Activated naive CD8-positive, alpha-beta T cell treated with anti-CD3 and anti-CD28 coated beads, Interleukin-2, amount 50 U/mL, for 24 hours (primary cell): ENCODE data around the gene ROCK2.
A peak's percentile ranks its signal among the peaks of the same experiment; 100 is the strongest.

Source experiments
- ATAC-seq: fragments of 150-1000 bp; cut with Tn5 transposase; one replicate; pipeline ENCODE4 v1.10.0; 2021
- DNase-seq: peaks from one replicate; pipeline ENCODE4 v3.0.0; 2021
- H3K27ac Mint-ChIP-seq: one replicate; pipeline ENCODE4 v1.8.0; 2021; ENCODE audit warnings: mild to moderate bottlenecking, mixed read lengths
- H3K27me3 Mint-ChIP-seq: one replicate; pipeline ENCODE4 v1.8.0; 2021; ENCODE audit warnings: mixed read lengths
- H3K36me3 Mint-ChIP-seq: one replicate; pipeline ENCODE4 v1.8.0; 2021; ENCODE audit warnings: low read depth, mixed read lengths
- H3K4me1 Mint-ChIP-seq: one replicate; pipeline ENCODE4 v1.8.0; 2021; ENCODE audit warnings: mixed read lengths
- H3K4me3 Mint-ChIP-seq: one replicate; pipeline ENCODE4 v1.8.0; 2021; ENCODE audit warnings: mild to moderate bottlenecking, moderate library complexity, mixed read lengths
- H3K9me3 Mint-ChIP-seq: one replicate; pipeline ENCODE4 v1.8.0; 2021; ENCODE audit warnings: mixed read lengths

The ROCK2 gene

GRCh38 chr2:11375025-11375688 lies 30.7 kb upstream of the ROCK2 start:
- Mint-ChIP-seq H3K4me3 (no peak overlapping the region), H3K27ac (no peak overlapping the region), H3K27me3 (no peaks in the 10 kb centered on the region), H3K36me3 (no peaks in the 10 kb centered on the region), H3K9me3 (no peaks in the 10 kb centered on the region), H3K4me1 (no peaks in the 10 kb centered on the region)
- ATAC-seq, result no peak
- no peak for DNase-seq

DNA sequence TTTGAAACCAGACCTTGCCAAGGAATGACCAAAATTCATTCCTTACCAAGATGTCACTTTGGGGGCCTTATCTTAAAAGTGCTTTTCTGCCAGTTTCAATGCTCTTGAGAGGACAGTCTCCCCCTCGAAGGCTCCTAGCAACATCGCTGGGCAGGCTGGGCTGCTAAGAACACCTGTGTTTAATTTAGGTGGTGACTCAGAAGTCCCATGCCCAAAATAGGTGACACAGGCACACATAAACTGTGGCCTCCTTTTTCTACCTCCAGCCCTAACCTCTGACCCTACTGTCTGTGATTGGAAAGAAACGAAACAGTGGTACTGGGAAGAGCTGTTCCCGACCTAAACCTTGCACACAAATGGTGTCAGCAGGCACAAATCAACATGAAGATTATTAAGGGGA lies 28.7 kb upstream of the ROCK2 start:
- no peak overlapping the region for H3K4me3 Mint-ChIP-seq
- no peak for DNase-seq
- no peaks in the 10 kb centered on the region for H3K9me3 Mint-ChIP-seq
- no peaks in the 10 kb centered on the region for H3K36me3 Mint-ChIP-seq
- H3K4me1 Mint-ChIP-seq, result no peaks in the 10 kb centered on the region
- H3K27ac Mint-ChIP-seq, result no peak overlapping the region
- H3K27me3 Mint-ChIP-seq, result peaks cover 2% of the 10 kb centered on the region
- no peak for ATAC-seq

- Mint-ChIP-seq H3K36me3 (no peaks in the 10 kb centered on the region), H3K4me1 (no peaks in the 10 kb centered on the region), H3K9me3 (no peaks in the 10 kb centered on the region), H3K27me3 (peaks cover 2% of the 10 kb centered on the region), H3K27ac (peak overlapping the region; percentile 34), H3K4me3 (no peak overlapping the region)
- no peak for ATAC-seq
- DNase-seq, result no peak
Observed at GRCh38 chr2:11371092-11371937, 26.9 kb upstream of the ROCK2 start.

DNA sequence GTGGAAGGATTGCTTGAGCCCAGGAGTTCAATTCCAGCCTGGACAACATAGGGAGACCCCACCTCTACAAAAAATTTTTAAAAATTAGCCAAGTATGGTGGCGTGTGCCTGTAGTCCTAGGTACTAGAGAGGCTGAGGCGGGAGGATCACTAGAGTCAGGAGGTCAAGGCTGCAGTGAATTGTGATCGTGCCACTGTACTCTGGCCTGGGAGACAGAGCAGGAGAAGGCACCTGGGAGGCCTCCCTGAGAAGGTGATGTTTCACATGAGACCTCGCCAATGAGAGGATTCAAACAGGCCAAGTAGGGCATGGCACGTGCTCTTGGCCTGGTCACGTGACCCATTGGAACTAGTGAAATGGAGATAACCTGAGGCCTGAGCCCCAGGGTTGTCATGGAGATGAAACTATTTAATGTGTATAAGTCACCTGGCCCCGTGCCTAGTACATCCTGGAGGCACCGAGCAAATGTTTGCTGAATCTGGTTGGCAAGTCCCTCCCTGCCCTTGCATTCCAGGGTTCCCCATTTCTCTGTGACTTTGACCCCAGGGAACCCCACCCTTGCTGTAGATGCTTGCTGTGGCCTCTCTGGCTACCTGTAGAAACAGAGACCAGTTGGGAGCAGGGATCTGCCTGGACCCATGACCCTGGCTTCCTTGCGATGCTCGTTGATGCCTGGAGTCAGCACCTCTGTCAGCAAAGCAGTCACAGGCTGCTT lies 26.1 kb upstream of the ROCK2 start:
- Mint-ChIP-seq H3K27ac (no peak overlapping the region), H3K36me3 (no peaks in the 10 kb centered on the region)

GRCh38 chr2:11368059-11368572 lies 23.7 kb upstream of the ROCK2 start:
- Mint-ChIP-seq H3K9me3 (no peaks in the 10 kb centered on the region), H3K4me1 (no peaks in the 10 kb centered on the region), H3K4me3 (no peak overlapping the region), H3K27ac (no peak overlapping the region), H3K36me3 (no peaks in the 10 kb centered on the region), H3K27me3 (peaks cover 2% of the 10 kb centered on the region)
- no peak for ATAC-seq
- no peak for DNase-seq

More for the DNA sequence above, 26.1 kb upstream of the ROCK2 start:
- ATAC-seq, result no peak
- H3K27me3 Mint-ChIP-seq, result peaks cover 2% of the 10 kb centered on the region
- H3K4me3 Mint-ChIP-seq, result no peak overlapping the region
- H3K9me3 Mint-ChIP-seq, result no peaks in the 10 kb centered on the region
- no peak for DNase-seq
- no peaks in the 10 kb centered on the region for H3K4me1 Mint-ChIP-seq

- Mint-ChIP-seq H3K36me3 (no peaks in the 10 kb centered on the region), H3K4me1 (no peaks in the 10 kb centered on the region), H3K4me3 (no peak overlapping the region), H3K27ac (no peak overlapping the region), H3K27me3 (peaks cover 2% of the 10 kb centered on the region), H3K9me3 (no peaks in the 10 kb centered on the region)
- DNase-seq (no peak), ATAC-seq (no peak)
Observed at GRCh38 chr2:11367170-11367730, 22.8 kb upstream of the ROCK2 start.

- DNase-seq, result no peak
- Mint-ChIP-seq H3K4me3 (no peak overlapping the region), H3K27me3 (peaks cover 2% of the 10 kb centered on the region), H3K4me1 (no peaks in the 10 kb centered on the region), H3K9me3 (no peaks in the 10 kb centered on the region), H3K36me3 (no peaks in the 10 kb centered on the region), H3K27ac (no peak overlapping the region)
- no peak for ATAC-seq
Observed at GRCh38 chr2:11366326-11366741, 21.9 kb upstream of the ROCK2 start.

GRCh38 chr2:11365096-11365879 lies 20.9 kb upstream of the ROCK2 start:
- Mint-ChIP-seq H3K27me3 (peaks cover 2% of the 10 kb centered on the region), H3K36me3 (no peaks in the 10 kb centered on the region), H3K4me3 (no peak overlapping the region), H3K27ac (no peak overlapping the region), H3K4me1 (no peaks in the 10 kb centered on the region), H3K9me3 (no peaks in the 10 kb centered on the region)
- no peak for DNase-seq
- ATAC-seq, result no peak

GRCh38 chr2:11364565-11364887 lies 20.1 kb upstream of the ROCK2 start:
- ATAC-seq, result no peak
- Mint-ChIP-seq H3K4me3 (no peak overlapping the region), H3K27me3 (peaks cover 2% of the 10 kb centered on the region), H3K9me3 (no peaks in the 10 kb centered on the region), H3K4me1 (no peaks in the 10 kb centered on the region), H3K36me3 (no peaks in the 10 kb centered on the region), H3K27ac (no peak overlapping the region)
- DNase-seq, result no peak

- no peak for ATAC-seq
- H3K27me3 Mint-ChIP-seq, result peaks cover 2% of the 10 kb centered on the region
Observed at GRCh38 chr2:11363868-11364564, 19.6 kb upstream of the ROCK2 start.

DNA sequence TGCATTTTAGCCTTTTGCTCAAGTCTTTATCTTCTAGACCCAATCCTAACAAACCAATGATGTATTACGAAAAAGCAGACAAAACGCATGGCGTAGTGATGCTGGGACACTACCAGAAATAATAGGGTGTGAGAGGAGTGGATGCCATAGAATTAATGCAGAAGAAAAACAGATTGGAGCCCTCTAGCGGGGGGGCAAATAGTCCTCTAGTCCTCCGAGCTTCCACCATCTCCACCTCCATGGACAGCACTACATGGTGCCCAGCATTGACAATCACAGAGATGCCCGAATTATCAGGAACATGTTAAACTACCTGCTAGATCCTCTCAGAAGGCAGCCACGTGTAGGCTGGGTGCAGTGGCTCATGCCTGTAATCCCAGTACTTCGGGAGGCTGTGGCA lies 15.4 kb upstream of the ROCK2 start:
- Mint-ChIP-seq H3K9me3 (no peaks in the 10 kb centered on the region), H3K4me3 (no peak overlapping the region), H3K36me3 (no peaks in the 10 kb centered on the region), H3K27me3 (no peaks in the 10 kb centered on the region), H3K27ac (no peak overlapping the region), H3K4me1 (no peaks in the 10 kb centered on the region)
- ATAC-seq (no peak), DNase-seq (no peak)

More at GRCh38 chr2:11363868-11364564, 19.6 kb upstream of the ROCK2 start:
- H3K9me3 Mint-ChIP-seq, result no peaks in the 10 kb centered on the region
- no peaks in the 10 kb centered on the region for H3K4me1 Mint-ChIP-seq
- H3K4me3 Mint-ChIP-seq, result no peak overlapping the region
- DNase-seq, result no peak
- no peak overlapping the region for H3K27ac Mint-ChIP-seq
- no peaks in the 10 kb centered on the region for H3K36me3 Mint-ChIP-seq

DNA sequence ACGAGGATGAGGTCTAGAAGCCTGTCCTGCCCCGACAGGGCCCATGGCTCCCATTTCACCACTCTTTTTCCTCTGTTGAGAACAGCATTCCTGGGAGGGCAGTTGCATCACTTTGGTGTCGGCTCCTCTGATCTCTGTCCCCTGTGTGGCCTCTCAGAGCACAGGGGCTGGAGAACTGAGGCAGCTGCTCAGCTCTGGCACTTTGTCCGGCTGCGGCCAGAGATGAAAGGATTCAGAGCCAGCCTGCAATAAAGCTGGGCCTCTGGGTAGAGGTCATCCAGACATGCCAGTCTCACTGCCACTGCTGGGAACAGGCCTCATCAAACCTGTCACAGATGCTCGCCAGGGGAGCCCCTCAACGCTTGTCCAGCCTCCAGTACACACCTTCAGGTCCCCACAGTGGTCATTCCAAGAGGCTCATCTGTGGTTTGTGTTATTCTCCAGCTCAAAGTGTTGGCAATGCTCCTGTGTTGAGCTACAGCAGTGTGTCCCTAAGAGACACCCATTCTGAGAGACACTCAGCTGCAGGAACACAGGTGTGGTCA lies 13.1 kb upstream of the ROCK2 start:
- no peaks in the 10 kb centered on the region for H3K36me3 Mint-ChIP-seq

GRCh38 chr2:11356764-11357163 lies 12.3 kb upstream of the ROCK2 start:
- H3K4me1 Mint-ChIP-seq, result no peaks in the 10 kb centered on the region
- no peaks in the 10 kb centered on the region for H3K27me3 Mint-ChIP-seq
- H3K27ac Mint-ChIP-seq, result no peak overlapping the region
- no peaks in the 10 kb centered on the region for H3K36me3 Mint-ChIP-seq
- no peak overlapping the region for H3K4me3 Mint-ChIP-seq
- DNase-seq, result no peak
- no peaks in the 10 kb centered on the region for H3K9me3 Mint-ChIP-seq
- ATAC-seq, result no peak

More for the DNA sequence above, 13.1 kb upstream of the ROCK2 start:
- Mint-ChIP-seq H3K4me3 (no peak overlapping the region), H3K27me3 (no peaks in the 10 kb centered on the region), H3K9me3 (no peaks in the 10 kb centered on the region), H3K4me1 (no peaks in the 10 kb centered on the region), H3K27ac (no peak overlapping the region)
- no peak for ATAC-seq
- no peak for DNase-seq
